22Rv1 (cell line): ENCODE measurements around the gene DKC1.

ENCODE experiments used
- ZFX ChIP-seq: fragments of 450-650 bp; IDR thresholded peaks from 2 replicates; pipeline ENCODE4 v1.6.1; 2017; ENCODE audit warnings: antibody characterized with exemption, borderline replicate concordance
- TF ChIP-seq, protein P1 (sequence below): fragments of 450-650 bp; IDR thresholded peaks from 2 replicates; pipeline ENCODE4 v1.5.1; 2017; ENCODE audit warnings: mild to moderate bottlenecking

DNA sequence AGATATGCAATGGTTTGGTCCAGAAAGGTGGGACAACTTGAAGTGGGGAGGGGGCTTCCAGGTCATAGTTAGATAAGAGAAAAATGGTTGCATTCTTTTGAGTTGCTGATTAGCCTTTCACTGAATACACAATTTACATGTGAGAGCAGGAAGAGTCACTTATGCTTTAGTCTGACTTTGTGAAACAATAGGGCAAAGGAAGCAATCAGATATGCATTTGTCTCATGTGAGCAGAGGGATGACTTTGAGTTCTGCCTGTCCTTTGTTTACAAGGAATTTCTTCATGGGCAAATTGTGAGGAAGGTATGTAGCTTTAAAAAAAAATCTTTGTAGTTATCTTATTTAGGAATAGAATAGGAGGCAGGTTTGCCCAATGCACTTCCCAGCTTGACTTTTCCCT is 58.9 kb downstream of the DKC1 start:
- TF ChIP-seq, protein P1, sequence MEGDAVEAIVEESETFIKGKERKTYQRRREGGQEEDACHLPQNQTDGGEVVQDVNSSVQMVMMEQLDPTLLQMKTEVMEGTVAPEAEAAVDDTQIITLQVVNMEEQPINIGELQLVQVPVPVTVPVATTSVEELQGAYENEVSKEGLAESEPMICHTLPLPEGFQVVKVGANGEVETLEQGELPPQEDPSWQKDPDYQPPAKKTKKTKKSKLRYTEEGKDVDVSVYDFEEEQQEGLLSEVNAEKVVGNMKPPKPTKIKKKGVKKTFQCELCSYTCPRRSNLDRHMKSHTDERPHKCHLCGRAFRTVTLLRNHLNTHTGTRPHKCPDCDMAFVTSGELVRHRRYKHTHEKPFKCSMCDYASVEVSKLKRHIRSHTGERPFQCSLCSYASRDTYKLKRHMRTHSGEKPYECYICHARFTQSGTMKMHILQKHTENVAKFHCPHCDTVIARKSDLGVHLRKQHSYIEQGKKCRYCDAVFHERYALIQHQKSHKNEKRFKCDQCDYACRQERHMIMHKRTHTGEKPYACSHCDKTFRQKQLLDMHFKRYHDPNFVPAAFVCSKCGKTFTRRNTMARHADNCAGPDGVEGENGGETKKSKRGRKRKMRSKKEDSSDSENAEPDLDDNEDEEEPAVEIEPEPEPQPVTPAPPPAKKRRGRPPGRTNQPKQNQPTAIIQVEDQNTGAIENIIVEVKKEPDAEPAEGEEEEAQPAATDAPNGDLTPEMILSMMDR: no peak
- TF ChIP-seq ZFX: no peak
